ENCODE results near the gene BEAN1. TPM values are rescaled to one million over a fixed set of nuclear protein-coding genes. Genes with fewer than 3 reads are reported as not detected.

Gene BEAN1
- total RNA-seq, 1 experiment from 2014 or later = 0.61 TPM

GRCh38 chr16:66454751-66455150, 27.7 kb downstream of the BEAN1 start:
- intact Hi-C loops (cut with micrococcal nuclease) = no loop called here
- POLR2A ChIA-PET = interaction anchor here (1.2 to 1.5 kb wide), 2 partner anchors 11 to 21 kb away, joined by 4 to 5 read pairs; no protein-coding TSS in a partner anchor
- no peak overlapping the region for H3K4me3 ChIP-seq (replicated peaks in 1 of 2; ENCODE audit: low read depth in 1 of 2, low read length in 2 of 2)
- no peak overlapping the region for H3K4me2 ChIP-seq (ENCODE audit: low read length)
- H3K9me3 ChIP-seq (ENCODE audit: control insufficient read depth in 1 of 2, insufficient read depth in 1 of 2, low read depth in 1 of 2, low read length in 2 of 2) = no peaks in the 10 kb centered on the region
- RAD21 ChIA-PET (ENCODE audit: low non-redundant PET in 1 of 2, low total read pairs in 2 of 2, uncharacterized antibody in 2 of 2, unreplicated experiment in 2 of 2) = no interaction called here
- TF ChIP-seq EZH2phosphoT487 (IDR thresholded peaks at IDR 0.05; ENCODE audit: borderline replicate concordance) = no peak
- no peak for TF ChIP-seq EZH2 (IDR thresholded peaks at IDR 0.05)
- BruUV-seq (replicated peaks) = no TSS peak
- no peaks in the 10 kb centered on the region for H3K36me3 ChIP-seq (ENCODE audit: control insufficient read depth in 1 of 2, insufficient read depth in 2 of 2, low read length in 2 of 2)
- no peak overlapping the region for H3K27ac ChIP-seq (ENCODE audit: low read depth, low read length)
- no peaks in the 10 kb centered on the region for H3K79me2 ChIP-seq (ENCODE audit: insufficient read depth, low read length)
- no peaks in the 10 kb centered on the region for H3K9me2 ChIP-seq (ENCODE audit: insufficient read depth)
- H2AFZ ChIP-seq (ENCODE audit: low read depth, low read length, poor library complexity, severe bottlenecking) = no peak overlapping the region
- H3K9ac ChIP-seq (ENCODE audit: low read length) = no peak overlapping the region
- no peaks in the 10 kb centered on the region; the same call in 1 of the 2 replicates for H3K27me3 ChIP-seq (ENCODE audit: insufficient read depth, low read length)
- no peaks in the 10 kb centered on the region for H4K20me1 ChIP-seq (ENCODE audit: insufficient read depth)
- CTCF ChIA-PET = no interaction called here
- no peak for DNase-seq (ENCODE audit: low read depth, low spot score)
- peaks cover 2 to 8% of the 10 kb centered on the region in 2 experiments; a peak in 2 of 4 replicates for H3K4me1 ChIP-seq (ENCODE audit: control insufficient read depth in 1 of 2, insufficient read depth in 2 of 2, low read length in 2 of 2)
- no peak for ATAC-seq

DNA sequence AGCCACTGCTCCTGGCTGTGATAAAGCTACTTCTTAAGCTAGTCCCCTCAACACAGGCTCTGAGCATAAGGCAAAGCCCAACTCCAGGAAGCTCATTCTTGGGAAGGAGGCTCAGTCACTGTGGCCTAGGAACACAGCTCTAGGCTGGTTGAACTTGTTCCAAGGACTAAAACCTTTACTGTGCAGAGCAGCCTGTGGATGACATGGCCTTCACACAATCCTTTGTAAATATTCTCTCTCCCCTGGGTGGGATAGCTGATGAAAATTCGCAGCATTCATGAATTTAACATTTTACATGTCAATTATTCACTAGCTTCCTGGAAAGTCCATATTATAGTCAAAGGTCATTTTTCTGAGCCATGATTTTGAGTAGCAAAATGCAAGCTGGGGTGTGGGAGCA, 28.9 kb downstream of the BEAN1 start:
- H3K9me3 ChIP-seq (ENCODE audit: control insufficient read depth in 1 of 2, insufficient read depth in 1 of 2, low read depth in 1 of 2, low read length in 2 of 2) = no peaks in the 10 kb centered on the region
- no peak for ATAC-seq
- no peak overlapping the region for H3K4me2 ChIP-seq (ENCODE audit: low read length)
- no peaks in the 10 kb centered on the region for H4K20me1 ChIP-seq (ENCODE audit: insufficient read depth)
- ChIA-PET RAD21 (ENCODE audit: low non-redundant PET in 1 of 2, low total read pairs in 2 of 2, uncharacterized antibody in 2 of 2, unreplicated experiment in 2 of 2) (no interaction called here), POLR2A (interaction anchor here (1.2 to 1.5 kb wide), 2 partner anchors 12 to 19 kb away, joined by 4 to 5 read pairs; no protein-coding TSS in a partner anchor), CTCF (interaction anchor here (1.0 kb wide), 1 partner anchor 49 kb away, joined by 3 read pairs; no protein-coding TSS in a partner anchor)
- H3K4me1 ChIP-seq (ENCODE audit: control insufficient read depth in 1 of 2, insufficient read depth in 2 of 2, low read length in 2 of 2) = peaks cover 0 to 8% of the 10 kb centered on the region in 2 experiments; a peak in 2 of 4 replicates
- H2AFZ ChIP-seq (ENCODE audit: low read depth, low read length, poor library complexity, severe bottlenecking) = no peak overlapping the region
- no peaks in the 10 kb centered on the region for H3K36me3 ChIP-seq (ENCODE audit: control insufficient read depth in 1 of 2, insufficient read depth in 2 of 2, low read length in 2 of 2)
- H3K9ac ChIP-seq (ENCODE audit: low read length) = no peak overlapping the region
- DNase-seq (ENCODE audit: low read depth, low spot score) = no peak
- no peak overlapping the region for H3K4me3 ChIP-seq (replicated peaks in 1 of 2; ENCODE audit: low read depth in 1 of 2, low read length in 2 of 2)
- H3K27me3 ChIP-seq (ENCODE audit: insufficient read depth, low read length) = no peaks in the 10 kb centered on the region; the same call in 1 of the 2 replicates
- H3K79me2 ChIP-seq (ENCODE audit: insufficient read depth, low read length) = no peaks in the 10 kb centered on the region
- no peak overlapping the region for H3K27ac ChIP-seq (ENCODE audit: low read depth, low read length)
- H3K9me2 ChIP-seq (ENCODE audit: insufficient read depth) = no peaks in the 10 kb centered on the region
- intact Hi-C loops (cut with micrococcal nuclease) = no loop called here
- BruUV-seq (replicated peaks) = no TSS peak
- no peak for TF ChIP-seq POLR2AphosphoS5 (IDR thresholded peaks at IDR 0.05; ENCODE audit: low read depth, low read length)
- TF ChIP-seq JUND (IDR thresholded peaks at IDR 0.05) = no peak
- TF ChIP-seq, protein P1, sequence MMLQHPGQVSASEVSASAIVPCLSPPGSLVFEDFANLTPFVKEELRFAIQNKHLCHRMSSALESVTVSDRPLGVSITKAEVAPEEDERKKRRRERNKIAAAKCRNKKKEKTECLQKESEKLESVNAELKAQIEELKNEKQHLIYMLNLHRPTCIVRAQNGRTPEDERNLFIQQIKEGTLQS (IDR thresholded peaks at IDR 0.05) = no peak
- TF ChIP-seq, protein P2, sequence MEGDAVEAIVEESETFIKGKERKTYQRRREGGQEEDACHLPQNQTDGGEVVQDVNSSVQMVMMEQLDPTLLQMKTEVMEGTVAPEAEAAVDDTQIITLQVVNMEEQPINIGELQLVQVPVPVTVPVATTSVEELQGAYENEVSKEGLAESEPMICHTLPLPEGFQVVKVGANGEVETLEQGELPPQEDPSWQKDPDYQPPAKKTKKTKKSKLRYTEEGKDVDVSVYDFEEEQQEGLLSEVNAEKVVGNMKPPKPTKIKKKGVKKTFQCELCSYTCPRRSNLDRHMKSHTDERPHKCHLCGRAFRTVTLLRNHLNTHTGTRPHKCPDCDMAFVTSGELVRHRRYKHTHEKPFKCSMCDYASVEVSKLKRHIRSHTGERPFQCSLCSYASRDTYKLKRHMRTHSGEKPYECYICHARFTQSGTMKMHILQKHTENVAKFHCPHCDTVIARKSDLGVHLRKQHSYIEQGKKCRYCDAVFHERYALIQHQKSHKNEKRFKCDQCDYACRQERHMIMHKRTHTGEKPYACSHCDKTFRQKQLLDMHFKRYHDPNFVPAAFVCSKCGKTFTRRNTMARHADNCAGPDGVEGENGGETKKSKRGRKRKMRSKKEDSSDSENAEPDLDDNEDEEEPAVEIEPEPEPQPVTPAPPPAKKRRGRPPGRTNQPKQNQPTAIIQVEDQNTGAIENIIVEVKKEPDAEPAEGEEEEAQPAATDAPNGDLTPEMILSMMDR (IDR thresholded peaks at IDR 0.05 in 2 of 3, conservative IDR thresholded peaks at IDR 0.05 in 1 of 3; ENCODE audit: borderline replicate concordance in 1 of 3, insufficient read depth in 1 of 3, low read depth in 2 of 3, low read length in 2 of 3) = no peak
- TF ChIP-seq CEBPB (IDR thresholded peaks at IDR 0.05; ENCODE audit: low read depth) = no peak
- TF ChIP-seq ELF1 (IDR thresholded peaks at IDR 0.05; ENCODE audit: borderline replicate concordance, low read depth) = no peak
- no peak for TF ChIP-seq EZH2phosphoT487 (IDR thresholded peaks at IDR 0.05; ENCODE audit: borderline replicate concordance)
- TF ChIP-seq SIN3A (IDR thresholded peaks at IDR 0.05; ENCODE audit: low read depth) = no peak
- no peak for TF ChIP-seq POLR2A (IDR thresholded peaks at IDR 0.05; ENCODE audit: borderline replicate concordance, extremely low read depth, insufficient read depth, insufficient read length)
- TF ChIP-seq YY1 (IDR thresholded peaks at IDR 0.05; ENCODE audit: extremely low read depth, insufficient replicate concordance, low read depth, low read length) = no peak
- no peak for TF ChIP-seq ZBTB33 (IDR thresholded peaks at IDR 0.05; ENCODE audit: extremely low read depth, insufficient replicate concordance, low read length)

All from HCT116 (cell line).